ENCODE results near the gene RAB5B.

RAB5B gene

GRCh38 chr12:55930771-55931316 lies 43.0 kb upstream of the RAB5B start, which contains the start of gene DGKA:
DGKA (plus strand) TSS chr12:55931162; CDS start chr12:55936504, 5,342 bp downstream.
- TF ChIP-seq, protein P1, sequence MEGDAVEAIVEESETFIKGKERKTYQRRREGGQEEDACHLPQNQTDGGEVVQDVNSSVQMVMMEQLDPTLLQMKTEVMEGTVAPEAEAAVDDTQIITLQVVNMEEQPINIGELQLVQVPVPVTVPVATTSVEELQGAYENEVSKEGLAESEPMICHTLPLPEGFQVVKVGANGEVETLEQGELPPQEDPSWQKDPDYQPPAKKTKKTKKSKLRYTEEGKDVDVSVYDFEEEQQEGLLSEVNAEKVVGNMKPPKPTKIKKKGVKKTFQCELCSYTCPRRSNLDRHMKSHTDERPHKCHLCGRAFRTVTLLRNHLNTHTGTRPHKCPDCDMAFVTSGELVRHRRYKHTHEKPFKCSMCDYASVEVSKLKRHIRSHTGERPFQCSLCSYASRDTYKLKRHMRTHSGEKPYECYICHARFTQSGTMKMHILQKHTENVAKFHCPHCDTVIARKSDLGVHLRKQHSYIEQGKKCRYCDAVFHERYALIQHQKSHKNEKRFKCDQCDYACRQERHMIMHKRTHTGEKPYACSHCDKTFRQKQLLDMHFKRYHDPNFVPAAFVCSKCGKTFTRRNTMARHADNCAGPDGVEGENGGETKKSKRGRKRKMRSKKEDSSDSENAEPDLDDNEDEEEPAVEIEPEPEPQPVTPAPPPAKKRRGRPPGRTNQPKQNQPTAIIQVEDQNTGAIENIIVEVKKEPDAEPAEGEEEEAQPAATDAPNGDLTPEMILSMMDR (IDR thresholded peaks at IDR 0.05; ENCODE audit: borderline replicate concordance, extremely low read depth, low read length, poor library complexity, severe bottlenecking) = peak; percentile 83
- no peak for TF ChIP-seq EZH2 (IDR thresholded peaks at IDR 0.05; ENCODE audit: borderline replicate concordance, low read depth, low read length, severe bottlenecking)

GRCh38 chr12:55931317-55931779 lies 42.5 kb upstream of the RAB5B start:
- Histone ChIP-seq H3K9ac (ENCODE audit: low read depth, low read length) (peak overlapping the region; percentile 88), H3K9me3 (ENCODE audit: insufficient read depth, low read length, severe bottlenecking) (no peaks in the 10 kb centered on the region), H3K27me3 (ENCODE audit: insufficient read depth, low read length, poor library complexity) (no peaks in the 10 kb centered on the region), H3K79me2 (ENCODE audit: insufficient read depth, low read length) (peaks cover 79% of the 10 kb centered on the region), H3K27ac (ENCODE audit: low read length) (peak overlapping the region; percentile 96), H3K4me3 (ENCODE audit: low read depth in 1 of 2, low read length in 2 of 2) (peak overlapping the region; percentile 74 to 80), H3K4me2 (ENCODE audit: insufficient read depth, low read length) (peak overlapping the region; percentile 94), H3K36me3 (ENCODE audit: insufficient read depth, low read length) (peaks cover 47% of the 10 kb centered on the region), H3K4me1 (ENCODE audit: insufficient read depth, low read length) (peaks cover 64% of the 10 kb centered on the region), H4K20me1 (ENCODE audit: insufficient read depth, low read length) (peaks cover 45% of the 10 kb centered on the region), H2AFZ (ENCODE audit: low read depth, low read length) (peak overlapping the region; percentile 52)
- no peak for DNase-seq
- ATAC-seq (ENCODE audit: insufficient read depth, low read depth) = no peak
- TF ChIP-seq, protein P1 (IDR thresholded peaks at IDR 0.05; ENCODE audit: borderline replicate concordance, extremely low read depth, low read length, poor library complexity, severe bottlenecking) = no peak
- no peak for TF ChIP-seq EZH2 (IDR thresholded peaks at IDR 0.05; ENCODE audit: borderline replicate concordance, low read depth, low read length, severe bottlenecking)

More at GRCh38 chr12:55930771-55931316, 43.0 kb upstream of the RAB5B start, which contains the start of gene DGKA:
- H3K4me2 ChIP-seq (ENCODE audit: insufficient read depth, low read length) = peak within 1 kb of the TSS; percentile 94
- DNase-seq = peak; percentile 97
- H3K4me1 ChIP-seq (ENCODE audit: insufficient read depth, low read length) = peaks cover 69% of the 10 kb centered on the region
- peak within 1 kb of the TSS; percentile 88 for H3K9ac ChIP-seq (ENCODE audit: low read depth, low read length)
- H3K27me3 ChIP-seq (ENCODE audit: insufficient read depth, low read length, poor library complexity) = no peaks in the 10 kb centered on the region
- peak within 1 kb of the TSS; percentile 96 for H3K27ac ChIP-seq (ENCODE audit: low read length)
- peak within 1 kb of the TSS; percentile 52 for H2AFZ ChIP-seq (ENCODE audit: low read depth, low read length)
- peaks cover 43% of the 10 kb centered on the region for H4K20me1 ChIP-seq (ENCODE audit: insufficient read depth, low read length)
- H3K9me3 ChIP-seq (ENCODE audit: insufficient read depth, low read length, severe bottlenecking) = no peaks in the 10 kb centered on the region
- peak; percentile 60 for ATAC-seq (ENCODE audit: insufficient read depth, low read depth)
- H3K36me3 ChIP-seq (ENCODE audit: insufficient read depth, low read length) = peaks cover 46% of the 10 kb centered on the region
- H3K79me2 ChIP-seq (ENCODE audit: insufficient read depth, low read length) = peaks cover 79% of the 10 kb centered on the region
- H3K4me3 ChIP-seq (ENCODE audit: low read depth in 1 of 2, low read length in 2 of 2) = peak within 1 kb of the TSS; percentile 74 to 80

- ATAC-seq (ENCODE audit: insufficient read depth, low read depth) (no peak), DNase-seq (peak; percentile 59)
- Histone ChIP-seq H4K20me1 (ENCODE audit: insufficient read depth, low read length) (peaks cover 49% of the 10 kb centered on the region), H3K9ac (ENCODE audit: low read depth, low read length) (peak overlapping the region; percentile 88), H3K36me3 (ENCODE audit: insufficient read depth, low read length) (peaks cover 53% of the 10 kb centered on the region), H2AFZ (ENCODE audit: low read depth, low read length) (peak overlapping the region; percentile 52), H3K27me3 (ENCODE audit: insufficient read depth, low read length, poor library complexity) (no peaks in the 10 kb centered on the region), H3K4me1 (ENCODE audit: insufficient read depth, low read length) (peaks cover 61% of the 10 kb centered on the region), H3K9me3 (ENCODE audit: insufficient read depth, low read length, severe bottlenecking) (no peaks in the 10 kb centered on the region), H3K4me3 (ENCODE audit: low read depth in 1 of 2, low read length in 2 of 2) (peak overlapping the region; percentile 74 to 80), H3K27ac (ENCODE audit: low read length) (peak overlapping the region; percentile 96), H3K4me2 (ENCODE audit: insufficient read depth, low read length) (peak overlapping the region; percentile 94), H3K79me2 (ENCODE audit: insufficient read depth, low read length) (peaks cover 77% of the 10 kb centered on the region)
- no peak for TF ChIP-seq EZH2 (IDR thresholded peaks at IDR 0.05; ENCODE audit: borderline replicate concordance, low read depth, low read length, severe bottlenecking)
- TF ChIP-seq, protein P1 (IDR thresholded peaks at IDR 0.05; ENCODE audit: borderline replicate concordance, extremely low read depth, low read length, poor library complexity, severe bottlenecking) = no peak
Measured at GRCh38 chr12:55931780-55932550, 41.9 kb upstream of the RAB5B start.

All from DND-41 (cell line).